IPS-NIHi11 (cell line): ENCODE data around the gene SP6.

Experiments
- DNase-seq: peaks from one replicate; pipeline ENCODE4 v3.0.0; 2012; ENCODE audit warnings: mixed read lengths, low spot score

Gene SP6

GRCh38 chr17:47879028-47879585, 28.1 kb upstream of the SP6 start:
- DNase-seq: no peak

GRCh38 chr17:47878203-47879027, 27.5 kb upstream of the SP6 start:
- DNase-seq: no peak

GRCh38 chr17:47877368-47878034, 26.5 kb upstream of the SP6 start:
- no peak for DNase-seq

DNA sequence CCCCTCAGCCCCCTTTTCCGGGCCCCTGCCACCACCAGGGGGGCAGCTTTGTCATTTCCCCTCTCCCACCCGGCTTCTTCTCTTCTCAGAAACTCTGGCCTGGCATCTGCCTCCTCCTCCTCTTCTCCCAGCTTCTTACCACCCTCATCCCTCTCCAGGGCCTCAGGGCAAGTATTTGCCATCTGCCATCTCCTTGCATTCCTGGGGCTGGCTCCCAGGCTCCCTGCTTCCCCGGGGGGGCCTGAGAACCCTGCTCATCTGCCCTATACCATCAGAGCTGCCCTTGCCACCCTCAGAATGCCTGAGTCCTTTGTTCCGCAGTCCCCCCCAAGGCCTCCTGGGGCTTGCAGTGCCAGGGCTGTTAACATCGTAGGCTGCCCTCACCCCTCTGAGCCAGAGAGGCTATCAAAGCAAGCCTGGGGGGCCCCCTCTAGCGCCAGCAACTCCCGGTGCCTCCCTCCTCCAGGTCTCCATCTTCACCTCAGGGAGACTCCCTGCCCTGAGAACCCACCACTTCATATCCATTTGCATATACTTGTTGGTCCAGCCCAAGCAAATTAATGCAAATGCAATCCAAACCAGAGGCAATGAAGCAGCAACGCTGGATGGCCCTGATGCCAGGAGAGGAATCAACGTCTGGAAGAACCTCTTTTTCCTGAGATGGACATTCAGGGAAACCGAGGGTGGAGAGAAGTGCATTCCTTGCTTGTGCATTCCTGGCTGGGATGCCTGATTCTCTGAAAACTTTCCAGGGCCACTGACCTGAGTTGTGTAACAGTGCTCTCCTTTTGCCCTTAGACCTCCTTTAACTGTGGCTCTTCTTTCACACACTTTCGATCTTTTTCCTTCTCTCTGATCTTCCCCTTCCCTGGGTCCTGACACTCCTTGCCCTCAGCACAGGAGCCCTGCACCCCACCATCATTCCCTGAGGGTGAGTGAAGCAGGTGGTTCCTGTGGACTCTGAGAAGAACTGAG, 24.3 kb upstream of the SP6 start:
- no peak for DNase-seq

GRCh38 chr17:47873200-47874090, 22.5 kb upstream of the SP6 start:
- no peak for DNase-seq

- peak; percentile 35 for DNase-seq
Observed at GRCh38 chr17:47872651-47873161, 21.7 kb upstream of the SP6 start.

- peak; percentile 53 for DNase-seq
Observed at GRCh38 chr17:47872019-47872650, 21.2 kb upstream of the SP6 start.

- no peak for DNase-seq
Observed at GRCh38 chr17:47871048-47871447, 20.1 kb upstream of the SP6 start.

- DNase-seq: no peak
Observed at GRCh38 chr17:47870056-47870455, 19.1 kb upstream of the SP6 start.

DNA sequence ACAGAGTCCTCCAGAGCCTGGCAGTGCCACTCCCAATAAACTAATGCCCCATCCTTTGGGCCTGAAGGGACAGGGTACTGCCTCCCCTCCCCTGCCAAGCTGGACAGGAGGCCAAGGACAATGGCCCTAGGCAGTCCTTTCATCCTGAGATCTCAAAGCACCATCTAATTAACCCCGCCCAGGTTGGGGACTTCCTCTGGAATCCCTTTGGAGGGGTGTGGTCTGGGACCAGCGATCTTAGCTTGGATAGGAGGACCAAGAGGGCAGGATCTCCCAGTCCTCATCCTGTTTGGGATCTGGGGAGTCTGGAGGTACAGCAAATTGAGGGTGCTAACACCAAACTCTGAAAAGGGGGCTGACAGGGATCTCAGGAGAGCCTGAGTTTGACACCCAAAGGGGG, 18.2 kb upstream of the SP6 start:
- no peak for DNase-seq

DNA sequence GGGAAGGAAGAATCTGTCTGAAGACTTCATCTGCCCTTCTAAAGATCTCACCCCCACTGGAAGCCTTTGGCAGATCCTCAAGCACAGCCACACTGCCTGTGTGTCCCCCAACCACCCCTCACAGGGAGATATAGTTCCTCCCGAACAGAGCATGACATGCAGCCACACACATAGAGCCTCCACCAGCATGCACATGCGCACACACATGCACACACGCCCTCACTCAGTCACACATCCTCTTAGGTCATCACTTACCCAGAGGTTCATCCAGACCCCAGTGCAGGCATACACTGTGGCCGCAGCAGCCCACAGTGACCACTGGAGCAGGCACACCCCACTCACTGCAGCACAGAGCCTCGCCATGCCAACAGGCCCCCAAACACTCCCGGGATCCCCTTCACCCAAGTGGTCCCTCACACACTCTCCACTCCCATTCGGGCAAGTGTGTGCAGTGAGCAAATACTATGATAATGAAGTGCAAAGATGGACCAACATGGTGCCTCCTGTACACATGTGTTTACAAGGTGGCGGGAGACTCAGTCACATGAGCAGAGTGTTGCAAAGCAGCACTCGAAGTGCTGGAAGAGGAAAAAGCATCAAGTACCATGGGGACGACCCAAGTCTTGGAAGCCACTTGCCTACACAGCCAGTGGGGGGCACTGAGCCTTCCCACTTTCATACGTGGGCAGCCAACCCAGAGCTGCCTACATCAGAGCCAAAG, 17.0 kb upstream of the SP6 start:
- DNase-seq: no peak

- DNase-seq: no peak
Observed at GRCh38 chr17:47866941-47867340, 16.0 kb upstream of the SP6 start.

DNA sequence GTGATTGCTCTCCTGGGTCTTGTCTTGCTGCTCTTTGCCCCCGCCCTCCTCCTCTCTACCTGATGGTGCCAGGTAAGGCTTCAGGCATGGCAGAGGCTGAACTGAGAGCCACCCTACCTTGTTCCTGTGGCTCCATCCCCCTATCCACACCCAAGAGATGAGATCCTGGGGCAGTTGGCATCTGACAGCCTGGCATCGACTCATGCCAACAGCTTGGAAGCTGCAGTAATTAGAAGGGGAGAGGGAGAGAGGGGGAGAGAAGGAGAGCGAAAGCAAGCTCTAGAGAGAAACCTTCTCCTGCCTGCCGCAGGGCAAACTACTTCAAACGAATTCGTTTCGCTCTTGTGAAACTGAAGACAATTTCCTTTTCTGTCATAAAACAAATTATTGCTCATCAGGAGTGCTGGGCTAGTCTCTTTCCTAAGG, 13.8 kb upstream of the SP6 start:
- no peak for DNase-seq

DNA sequence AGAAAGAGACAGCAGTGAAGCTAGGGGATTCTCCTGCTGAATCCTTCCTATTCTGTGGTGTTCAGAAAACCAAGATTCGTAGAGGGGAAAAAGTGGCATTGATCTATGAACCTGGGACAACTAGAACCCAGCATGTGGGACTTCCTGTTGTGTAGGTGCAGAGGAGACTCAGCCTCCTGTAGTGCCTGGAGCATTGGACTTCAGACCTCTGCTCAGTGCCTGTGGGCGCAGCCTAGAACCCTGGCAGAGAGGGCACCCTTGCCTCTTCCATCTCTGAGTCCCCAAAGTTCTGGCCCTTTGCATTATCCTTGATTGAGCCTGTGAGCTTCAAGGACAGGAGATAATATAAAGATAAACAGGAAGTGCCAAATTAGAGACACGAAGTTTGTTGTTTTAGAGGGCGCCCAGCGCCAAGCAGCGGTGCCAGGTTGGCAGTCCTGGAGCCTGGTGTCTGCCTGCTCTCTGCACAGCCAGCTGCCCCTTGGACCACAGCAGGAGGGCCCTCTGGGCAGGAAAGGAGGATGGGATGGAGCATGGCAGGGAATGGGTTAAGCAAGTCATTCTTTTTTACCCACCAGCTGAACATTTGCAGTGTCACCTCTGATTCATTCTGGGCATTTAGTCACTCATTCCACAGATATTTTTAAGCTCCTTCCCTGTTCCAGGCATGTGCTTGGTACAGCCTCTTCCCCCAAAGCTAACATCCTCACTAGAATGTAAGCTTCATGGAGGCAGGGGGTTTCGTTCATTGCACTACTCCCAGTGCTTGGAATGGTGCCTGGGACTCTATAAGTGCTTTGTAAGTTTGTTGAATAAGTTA, 11.9 kb upstream of the SP6 start:
- DNase-seq: no peak

GRCh38 chr17:47860386-47860785, 9.4 kb upstream of the SP6 start:
- no peak for DNase-seq

- peak; percentile 35 for DNase-seq
Observed at GRCh38 chr17:47857551-47858455, 6.8 kb upstream of the SP6 start.

GRCh38 chr17:47856830-47857229, 5.9 kb upstream of the SP6 start:
- DNase-seq: no peak

- DNase-seq: no peak
Observed at GRCh38 chr17:47855737-47856136, 4.8 kb upstream of the SP6 start.
